Activated effector memory CD4-positive, alpha-beta T cell treated with anti-CD3 and anti-CD28 coated beads, Interleukin-2, amount 50 U/mL, for 16 hours (primary cell): Measurements from ENCODE around the gene FOXN3.
"Not testable (repeated sequence)": the region's sequence is repeated elsewhere in the genome, so short reads cannot be mapped to it uniquely, and the experiment has no call there.

Experiments used
- DNase-seq: peaks from one replicate; pipeline ENCODE4 v3.0.0-alpha.2; 2020

FOXN3 gene

GRCh38 chr14:89267656-89268055 is 149.4 kb downstream of the FOXN3 start:
- no peak for DNase-seq

DNA sequence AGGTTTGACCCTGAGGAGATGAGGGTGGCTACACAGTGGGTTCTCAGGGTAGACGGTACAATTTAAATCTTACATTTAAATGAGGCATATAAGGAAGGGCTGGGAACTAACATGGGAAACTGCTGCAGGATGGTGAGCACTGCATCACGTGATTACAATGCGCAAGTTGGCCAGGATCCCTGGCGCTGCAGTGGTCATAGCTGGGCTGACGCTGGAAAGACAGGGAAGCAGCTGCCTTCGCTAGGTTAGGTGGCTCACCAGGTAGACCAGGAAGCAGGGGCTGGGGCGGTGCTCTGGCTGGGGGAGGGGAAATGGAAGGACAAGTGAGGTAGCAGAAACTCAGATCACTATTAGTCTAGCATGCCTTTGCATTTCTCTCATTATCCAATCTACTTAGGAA is 149.9 kb downstream of the FOXN3 start:
- DNase-seq = no peak

GRCh38 chr14:89266754-89267153 is 150.3 kb downstream of the FOXN3 start:
- DNase-seq = no peak

GRCh38 chr14:89265234-89265633 is 151.8 kb downstream of the FOXN3 start:
- DNase-seq = no peak

GRCh38 chr14:89264196-89264800 is 152.7 kb downstream of the FOXN3 start:
- no peak for DNase-seq

GRCh38 chr14:89262041-89262440 is 155.0 kb downstream of the FOXN3 start:
- DNase-seq = no peak

GRCh38 chr14:89260898-89261297 is 156.1 kb downstream of the FOXN3 start:
- DNase-seq = no peak

- no peak for DNase-seq
Measured at GRCh38 chr14:89259951-89260609, 157.0 kb downstream of the FOXN3 start.

DNA sequence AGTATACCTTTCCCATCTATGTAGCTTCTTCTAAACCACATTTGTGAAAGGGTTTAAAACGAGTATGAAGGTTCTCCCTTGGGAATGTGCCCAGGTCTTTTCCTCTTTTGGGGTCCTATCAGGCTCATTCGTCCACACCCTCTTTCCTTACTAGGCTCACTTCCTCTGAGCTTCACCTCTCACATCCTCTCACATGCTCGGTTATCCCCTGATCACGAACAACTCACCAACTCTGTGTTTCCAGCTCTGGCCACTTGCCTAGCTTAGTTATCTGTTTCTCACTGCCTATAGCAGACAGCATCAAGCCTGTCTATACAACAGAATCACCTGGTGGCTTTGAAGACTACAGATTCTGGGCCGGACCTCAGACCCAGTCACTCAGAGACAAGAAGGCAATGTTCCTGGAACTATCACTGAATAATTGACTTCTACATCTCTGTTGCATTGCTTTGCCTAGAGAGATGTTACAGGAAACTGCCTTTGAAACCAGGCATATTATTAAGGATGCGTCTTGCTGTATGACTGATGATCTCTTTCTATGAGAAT is 158.2 kb downstream of the FOXN3 start:
- DNase-seq = no peak

DNA sequence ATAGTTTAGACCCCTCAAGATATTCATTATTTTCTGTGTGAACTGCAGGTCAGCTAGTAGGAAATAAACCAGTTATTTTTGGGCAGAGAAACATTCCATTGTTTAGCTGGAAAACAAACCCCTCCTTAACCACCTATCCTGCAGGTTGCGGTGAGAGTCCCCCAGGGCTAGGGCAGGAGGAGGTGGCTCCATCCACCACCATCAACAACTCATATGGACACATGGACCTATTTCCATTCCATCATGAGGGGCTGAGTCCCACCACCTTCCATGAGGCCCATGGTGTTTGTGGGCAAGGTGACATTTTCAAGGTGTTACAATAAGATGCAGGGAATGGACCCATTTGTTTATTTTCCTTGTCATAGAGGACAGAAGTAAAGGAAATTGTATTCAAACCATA is 160.1 kb downstream of the FOXN3 start:
- no peak for DNase-seq

DNA sequence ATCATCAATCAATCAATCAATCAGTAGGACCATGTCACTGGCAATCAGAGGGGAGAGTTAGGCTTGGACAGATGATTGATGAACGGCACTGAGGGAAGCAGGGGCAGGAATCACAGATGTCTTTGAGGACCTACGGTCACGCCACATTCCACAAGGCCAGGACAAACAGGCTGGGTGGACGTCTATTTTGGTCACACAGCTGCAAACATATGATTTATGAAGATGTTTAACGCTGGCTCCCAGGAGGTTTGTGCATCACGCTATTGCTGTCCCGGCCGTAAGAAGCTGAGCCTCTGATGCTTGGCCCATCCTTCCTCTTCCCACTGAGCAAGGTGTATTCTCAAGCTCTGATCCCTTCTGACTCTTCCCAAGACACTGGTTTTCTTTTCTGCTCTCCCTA is 160.8 kb downstream of the FOXN3 start:
- DNase-seq = no peak

DNA sequence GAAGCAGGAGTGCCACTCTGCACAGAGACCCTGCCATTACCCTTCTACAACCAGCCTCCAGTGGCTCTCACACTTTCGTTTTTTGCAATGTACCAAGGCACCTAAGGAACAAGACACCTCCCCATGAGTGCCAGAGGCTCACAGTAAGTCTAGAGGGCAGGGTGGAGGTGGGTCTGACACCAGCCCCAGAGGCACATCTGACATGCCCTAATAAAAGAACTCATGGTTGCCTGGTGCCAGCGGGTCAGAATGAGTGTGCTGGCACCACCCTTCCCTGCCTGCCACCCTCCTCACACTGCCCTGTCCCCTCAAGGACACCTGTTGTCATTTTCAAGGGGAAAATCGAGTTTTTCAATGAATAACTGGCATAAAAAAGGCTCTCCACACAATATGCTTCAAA is 161.2 kb downstream of the FOXN3 start:
- DNase-seq = no peak

GRCh38 chr14:89255012-89255411 is 162.0 kb downstream of the FOXN3 start:
- no peak for DNase-seq

GRCh38 chr14:89254166-89254909 is 162.7 kb downstream of the FOXN3 start:
- DNase-seq = no peak

DNA sequence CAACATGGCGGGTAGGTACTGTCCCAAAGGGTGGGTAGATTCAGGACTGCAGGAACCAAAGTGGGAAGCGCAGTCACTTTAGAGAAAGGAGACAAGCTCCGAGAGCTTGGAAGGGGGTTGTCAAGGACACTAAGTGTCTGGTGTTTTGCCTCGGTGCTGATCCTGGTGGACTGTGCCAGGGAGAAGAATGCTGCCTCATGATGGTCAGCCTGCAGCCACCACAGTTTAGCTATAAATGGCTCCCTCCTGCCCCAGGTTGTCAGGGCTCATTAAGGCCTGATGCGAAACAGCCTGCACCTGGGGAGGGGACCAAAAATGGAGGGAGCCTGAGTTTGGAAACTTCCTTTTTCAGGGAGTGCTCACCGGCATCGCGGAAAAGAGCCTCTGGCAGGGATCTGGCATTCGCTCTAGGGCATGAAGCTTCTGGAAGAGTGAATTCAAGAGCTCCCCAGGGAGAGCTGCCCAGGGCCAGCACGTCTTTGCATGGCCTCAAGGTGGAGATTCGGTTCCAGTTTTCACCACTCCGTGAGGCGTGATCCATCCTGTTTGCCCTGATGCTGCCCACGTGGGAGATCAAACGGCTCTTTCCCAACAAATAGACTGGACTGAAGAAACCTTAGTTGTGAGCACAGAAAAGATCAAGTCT is 164.0 kb downstream of the FOXN3 start:
- no peak for DNase-seq

DNA sequence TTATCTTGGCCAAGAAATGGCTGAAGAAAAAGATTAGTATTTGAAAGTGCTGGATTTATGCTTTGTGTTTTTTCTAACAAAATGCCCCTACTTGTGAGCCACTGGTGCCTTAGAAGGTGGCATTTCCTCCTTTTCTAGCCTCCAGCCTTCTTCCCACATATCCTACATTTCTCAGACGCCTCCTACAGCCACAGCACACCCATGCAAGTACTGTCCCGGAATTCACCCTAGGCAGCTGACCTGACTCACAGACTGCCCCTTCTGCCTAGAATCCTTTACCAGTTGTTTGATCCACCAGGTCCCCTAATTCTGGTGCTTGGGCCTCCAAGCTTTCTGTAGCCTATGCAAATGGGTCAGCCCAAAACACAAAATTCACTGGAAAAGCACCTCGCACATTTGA is 166.0 kb downstream of the FOXN3 start:
- no peak for DNase-seq

DNA sequence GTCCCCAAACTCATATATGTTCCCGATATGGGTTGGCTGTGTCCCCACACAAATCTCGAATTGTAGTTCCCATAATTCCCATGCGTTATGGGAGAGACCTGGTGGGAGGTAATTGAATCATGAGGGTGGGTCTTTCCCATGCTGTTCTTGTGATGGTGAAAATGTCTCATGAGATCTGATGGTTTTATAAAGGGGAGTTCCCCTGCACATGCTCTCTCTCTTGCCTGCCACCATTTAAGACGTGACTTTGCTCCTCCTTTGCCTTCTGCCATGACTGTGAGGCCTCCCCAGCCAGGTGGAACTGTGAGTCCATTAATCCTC is 166.4 kb downstream of the FOXN3 start:
- DNase-seq = not testable (repeated sequence)

DNA sequence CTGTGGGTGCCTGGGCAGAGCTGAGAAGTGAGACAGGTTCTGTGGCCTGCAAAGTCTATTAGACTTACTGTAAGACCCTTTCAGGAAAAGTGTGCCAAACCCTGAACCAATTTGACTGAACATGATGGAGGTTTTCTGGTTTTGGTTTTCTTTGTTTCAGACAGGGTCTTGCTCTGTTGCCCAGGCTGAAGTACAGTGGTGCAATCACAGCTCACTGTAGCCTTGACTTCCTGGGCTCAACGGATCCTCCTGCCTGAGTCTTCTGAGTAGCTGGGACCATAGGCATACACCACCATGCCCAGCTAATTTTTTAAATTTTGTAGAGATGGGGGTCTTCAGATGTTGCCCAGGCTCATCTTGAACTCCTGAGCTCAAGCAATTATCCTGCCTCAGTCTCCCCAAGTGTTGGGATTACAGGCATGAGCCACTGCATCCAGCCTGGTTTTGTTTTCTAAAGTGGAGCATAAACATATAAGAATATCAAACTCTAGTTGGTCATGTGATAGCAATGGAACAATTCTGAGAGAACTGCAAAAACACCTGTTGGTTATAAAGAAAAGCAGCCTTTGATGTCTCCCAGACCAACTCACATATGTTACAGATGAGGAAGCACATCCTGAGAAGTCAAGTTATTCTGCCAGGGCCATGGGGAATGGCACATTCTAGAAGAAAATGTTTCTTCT is 166.9 kb downstream of the FOXN3 start:
- no peak for DNase-seq

GRCh38 chr14:89249065-89249695 is 167.9 kb downstream of the FOXN3 start:
- DNase-seq = no peak

GRCh38 chr14:89248411-89249064 is 168.5 kb downstream of the FOXN3 start:
- DNase-seq = no peak

GRCh38 chr14:89247457-89248122 is 169.4 kb downstream of the FOXN3 start:
- no peak for DNase-seq
